Measurements from ENCODE around the gene CLMP.

GRCh38 chr11:123230346-123230745 is 35.3 kb upstream of the CLMP start:
- no peak for TF ChIP-seq POLR2AphosphoS5 (IDR thresholded peaks at IDR 0.05; ENCODE audit: insufficient read depth, low read depth, low read length)
- TF ChIP-seq CTCF (IDR thresholded peaks at IDR 0.05; ENCODE audit: extremely low read depth in 1 of 2, insufficient read depth in 1 of 2, low read depth in 1 of 2, low read length in 2 of 2) = no peak
- TF ChIP-seq, protein P1, sequence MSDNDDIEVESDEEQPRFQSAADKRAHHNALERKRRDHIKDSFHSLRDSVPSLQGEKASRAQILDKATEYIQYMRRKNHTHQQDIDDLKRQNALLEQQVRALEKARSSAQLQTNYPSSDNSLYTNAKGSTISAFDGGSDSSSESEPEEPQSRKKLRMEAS (IDR thresholded peaks at IDR 0.05; ENCODE audit: insufficient read depth, insufficient read length) = no peak
- no peak for TF ChIP-seq EZH2 (IDR thresholded peaks at IDR 0.05; ENCODE audit: borderline replicate concordance, low read depth, low read length, severe bottlenecking)
- no peak for TF ChIP-seq MYC (IDR thresholded peaks at IDR 0.05; ENCODE audit: low read depth, low read length)
- TF ChIP-seq JUN (IDR thresholded peaks at IDR 0.05; ENCODE audit: borderline replicate concordance, insufficient read depth, insufficient read length, low read depth) = no peak
- TF ChIP-seq POLR2A (IDR thresholded peaks at IDR 0.05; ENCODE audit: low read depth, low read length) = no peak
- TF ChIP-seq GATA2 (IDR thresholded peaks at IDR 0.05; ENCODE audit: insufficient read depth, insufficient read length, low read depth, low read length) = no peak
- no peak for TF ChIP-seq FOS (IDR thresholded peaks at IDR 0.05; ENCODE audit: borderline replicate concordance, insufficient read depth, low read length)
